Activated B cell treated with CpG ODN at 0.5 μM for 24 hours (primary cell): ENCODE measurements around the gene G6PC3. TPM values are rescaled to one million over a fixed set of nuclear protein-coding genes. Genes with fewer than 3 reads are reported as not detected.

Source experiments
- ATAC-seq: fragments of 200-7000 bp; cut with Tn5 transposase; one replicate; pipeline ENCODE4 v1.10.0; 2021; ENCODE audit warnings: low read depth, mild to moderate bottlenecking, moderate library complexity
- CTCF ChIA-PET: fragments of 350-600 bp; sonication (Branson Sonifier 250); formaldehyde crosslinking; loops from one replicate; lab custom pipeline; 2021; ENCODE audit warnings: antibody characterized with exemption; lab: Charles Lee
- POLR2A ChIA-PET: fragments of 350-600 bp; sonication (Branson Sonifier 250); formaldehyde crosslinking; loops from one replicate; lab custom pipeline; 2021; ENCODE audit warnings: antibody characterized with exemption; lab: Charles Lee
- DNase-seq: peaks from one replicate; pipeline ENCODE4 v3.0.0; 2022
- H3K27ac Mint-ChIP-seq: one replicate; pipeline ENCODE4 v1.8.0; 2020; ENCODE audit warnings: mixed read lengths
- H3K27me3 Mint-ChIP-seq: one replicate; pipeline ENCODE4 v1.8.0; 2021; ENCODE audit warnings: mixed read lengths
- H3K36me3 Mint-ChIP-seq: one replicate; pipeline ENCODE4 v1.8.0; 2021; ENCODE audit warnings: low read depth, mixed read lengths
- H3K4me1 Mint-ChIP-seq: one replicate; pipeline ENCODE4 v1.8.0; 2021; ENCODE audit warnings: mixed read lengths
- H3K4me3 Mint-ChIP-seq: one replicate; pipeline ENCODE4 v1.8.0; 2020; ENCODE audit warnings: mild to moderate bottlenecking, mixed read lengths
- H3K9me3 Mint-ChIP-seq: one replicate; pipeline ENCODE4 v1.8.0; 2020; ENCODE audit warnings: mixed read lengths
- CTCF ChIP-seq: fragments of 200-600 bp; IDR thresholded peaks from one replicate; pipeline ENCODE4 v1.8.0; 2022; ENCODE audit warnings: antibody characterized with exemption, mild to moderate bottlenecking
- intact Hi-C: fragments of 100-400 bp; cut with micrococcal nuclease; formaldehyde crosslinking; loops from one replicate; pipeline ENCODE4 v1.15.1; 2024
- total RNA-seq: library from RNA; stranded (reverse); gene quantifications from 2 replicates; pipeline ENCODE4 v1.2.3, GENCODE V29; 2022

The G6PC3 gene
- total RNA-seq, 1 donor from 2014 or later = 35.2 TPM

GRCh38 chr17:44084921-44085320 is 14.4 kb downstream of the G6PC3 start:
- H3K27me3 Mint-ChIP-seq = no peaks in the 10 kb centered on the region
- intact Hi-C loops = no loop called here
- peaks cover 64% of the 10 kb centered on the region for H3K36me3 Mint-ChIP-seq
- CTCF ChIA-PET = interaction anchor here (1.3 kb wide), 1 partner anchor 15 kb away, joined by 3 read pairs; the partner anchor contains the start of gene G6PC3
- POLR2A ChIA-PET = no interaction called here
- no peak for ATAC-seq
- peaks cover under 1% of the 10 kb centered on the region for H3K4me1 Mint-ChIP-seq
- no peak for DNase-seq
- no peak for TF ChIP-seq CTCF
- no peak overlapping the region for H3K4me3 Mint-ChIP-seq
- no peaks in the 10 kb centered on the region for H3K9me3 Mint-ChIP-seq
- no peak overlapping the region for H3K27ac Mint-ChIP-seq

GRCh38 chr17:44085908-44086307 is 15.4 kb downstream of the G6PC3 start:
- peaks cover 56% of the 10 kb centered on the region for H3K36me3 Mint-ChIP-seq
- H3K4me3 Mint-ChIP-seq = no peak overlapping the region
- intact Hi-C loops = no loop called here
- ChIA-PET POLR2A (interaction anchor here (0.7 kb wide), 1 partner anchor 30 kb away, joined by 3 read pairs; no protein-coding TSS in a partner anchor), CTCF (no interaction called here)
- DNase-seq (no peak), ATAC-seq (no peak)
- no peaks in the 10 kb centered on the region for H3K27me3 Mint-ChIP-seq
- TF ChIP-seq CTCF = no peak
- H3K4me1 Mint-ChIP-seq = no peaks in the 10 kb centered on the region
- H3K27ac Mint-ChIP-seq = no peak overlapping the region
- no peaks in the 10 kb centered on the region for H3K9me3 Mint-ChIP-seq

- no peaks in the 10 kb centered on the region for H3K9me3 Mint-ChIP-seq
- no peaks in the 10 kb centered on the region for H3K4me1 Mint-ChIP-seq
- peaks cover 60% of the 10 kb centered on the region for H3K36me3 Mint-ChIP-seq
- no peak overlapping the region for H3K27ac Mint-ChIP-seq
- H3K4me3 Mint-ChIP-seq = no peak overlapping the region
- TF ChIP-seq CTCF = no peak
- ChIA-PET CTCF (no interaction called here), POLR2A (no interaction called here)
- ATAC-seq = no peak
- intact Hi-C loops = no loop called here
- H3K27me3 Mint-ChIP-seq = no peaks in the 10 kb centered on the region
- DNase-seq = no peak
Observed at GRCh38 chr17:44086364-44087311, 16.1 kb downstream of the G6PC3 start.

DNA sequence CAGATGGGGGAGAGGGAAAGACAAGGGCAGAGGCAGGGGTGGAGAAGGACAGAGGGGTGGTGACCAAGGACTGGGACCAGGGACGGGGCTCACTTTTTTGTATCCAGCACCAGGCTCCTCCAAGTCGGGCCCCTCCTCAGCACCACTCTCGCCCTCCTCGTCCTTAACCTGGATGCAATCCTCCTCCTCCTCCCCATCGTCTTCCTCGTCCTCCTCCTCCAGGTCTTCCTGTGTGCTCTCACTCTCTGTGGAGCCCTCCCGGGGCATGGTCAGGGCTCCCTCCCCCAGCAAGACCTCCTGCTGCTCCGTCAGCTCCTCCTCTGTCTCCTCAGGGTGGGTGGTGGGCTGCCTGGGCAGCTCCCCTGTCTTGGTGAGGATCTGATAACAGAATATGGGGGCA is 16.8 kb downstream of the G6PC3 start:
- peaks cover 61% of the 10 kb centered on the region for H3K36me3 Mint-ChIP-seq
- CTCF ChIA-PET = no interaction called here
- no peak for TF ChIP-seq CTCF

DNA sequence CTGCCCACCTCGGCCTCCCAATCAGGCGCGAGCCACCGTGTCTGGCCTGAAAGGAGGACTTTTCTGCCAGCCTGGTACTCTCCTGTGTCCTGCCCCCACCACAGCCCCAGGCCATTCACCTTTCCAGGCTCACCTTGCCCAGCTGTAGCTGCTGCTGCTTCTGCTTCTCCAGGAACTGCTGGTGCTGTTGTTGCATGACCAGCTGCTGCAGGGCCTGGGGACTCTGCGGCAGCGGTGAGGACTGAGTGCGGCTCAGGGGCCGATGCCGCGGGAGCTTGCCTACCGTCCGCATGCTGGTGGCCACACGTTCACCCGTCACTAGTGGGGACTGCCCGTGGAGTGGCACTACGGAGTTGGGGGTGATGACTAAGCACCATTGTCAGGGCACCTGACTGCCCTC is 17.7 kb downstream of the G6PC3 start:
- POLR2A ChIA-PET = no interaction called here
- no peaks in the 10 kb centered on the region for H3K9me3 Mint-ChIP-seq
- H3K4me1 Mint-ChIP-seq = no peaks in the 10 kb centered on the region
- no peaks in the 10 kb centered on the region for H3K27me3 Mint-ChIP-seq
- ATAC-seq (no peak), DNase-seq (no peak)
- H3K36me3 Mint-ChIP-seq = peaks cover 57% of the 10 kb centered on the region
- intact Hi-C loops = no loop called here
- CTCF ChIA-PET = no interaction called here
- TF ChIP-seq CTCF = no peak
- no peak overlapping the region for H3K27ac Mint-ChIP-seq
- H3K4me3 Mint-ChIP-seq = no peak overlapping the region

More for the DNA sequence above, 16.8 kb downstream of the G6PC3 start:
- intact Hi-C loops = no loop called here
- Mint-ChIP-seq H3K9me3 (no peaks in the 10 kb centered on the region), H3K27me3 (no peaks in the 10 kb centered on the region), H3K4me3 (no peak overlapping the region), H3K4me1 (no peaks in the 10 kb centered on the region), H3K27ac (no peak overlapping the region)
- no peak for DNase-seq
- POLR2A ChIA-PET = no interaction called here
- ATAC-seq = no peak
